ENCODE results near the gene SNAP23. TPM values are rescaled to one million over a fixed set of nuclear protein-coding genes. Genes with fewer than 3 reads are reported as not detected.
A peak's percentile ranks its signal among the peaks of the same experiment; 100 is the strongest.
"Not testable (repeated sequence)": the region's sequence is repeated elsewhere in the genome, so short reads cannot be mapped to it uniquely, and the experiment has no call there.

The SNAP23 gene
- total RNA-seq, 4 donors from 2014 or later: 55.7 to 76.9 (median 69.6) TPM

DNA sequence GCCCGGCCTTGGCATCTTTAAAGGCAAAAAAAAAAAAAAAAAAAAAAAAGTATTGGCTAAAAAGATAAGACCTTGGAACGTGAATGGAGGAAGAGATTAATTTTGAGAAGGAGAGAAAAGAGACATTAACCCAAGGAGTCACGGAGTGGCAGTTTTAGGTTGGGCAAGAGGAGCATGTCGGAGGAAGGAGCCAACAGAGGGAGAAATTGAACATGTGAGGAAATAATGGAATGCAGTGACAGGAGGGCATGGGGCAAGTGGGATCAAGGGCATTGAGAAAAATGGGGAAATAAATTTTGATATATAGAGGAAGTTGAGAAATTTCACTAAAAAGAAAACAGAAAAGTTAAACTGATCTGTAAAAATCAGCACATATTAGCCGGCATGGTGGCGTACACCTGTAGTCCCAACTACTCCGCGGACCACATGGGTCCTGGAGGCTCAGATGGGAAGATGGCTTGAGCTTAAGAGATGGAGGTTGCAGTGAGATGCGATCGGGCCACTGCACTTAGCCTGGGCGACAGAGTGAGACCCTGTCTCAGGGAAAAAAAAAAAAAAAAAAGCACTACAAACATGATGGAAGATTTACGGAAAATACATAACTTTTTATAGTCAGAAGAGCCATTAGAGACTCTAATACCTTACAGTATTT, 54.4 kb downstream of the SNAP23 start:
- TF ChIP-seq, protein P1, sequence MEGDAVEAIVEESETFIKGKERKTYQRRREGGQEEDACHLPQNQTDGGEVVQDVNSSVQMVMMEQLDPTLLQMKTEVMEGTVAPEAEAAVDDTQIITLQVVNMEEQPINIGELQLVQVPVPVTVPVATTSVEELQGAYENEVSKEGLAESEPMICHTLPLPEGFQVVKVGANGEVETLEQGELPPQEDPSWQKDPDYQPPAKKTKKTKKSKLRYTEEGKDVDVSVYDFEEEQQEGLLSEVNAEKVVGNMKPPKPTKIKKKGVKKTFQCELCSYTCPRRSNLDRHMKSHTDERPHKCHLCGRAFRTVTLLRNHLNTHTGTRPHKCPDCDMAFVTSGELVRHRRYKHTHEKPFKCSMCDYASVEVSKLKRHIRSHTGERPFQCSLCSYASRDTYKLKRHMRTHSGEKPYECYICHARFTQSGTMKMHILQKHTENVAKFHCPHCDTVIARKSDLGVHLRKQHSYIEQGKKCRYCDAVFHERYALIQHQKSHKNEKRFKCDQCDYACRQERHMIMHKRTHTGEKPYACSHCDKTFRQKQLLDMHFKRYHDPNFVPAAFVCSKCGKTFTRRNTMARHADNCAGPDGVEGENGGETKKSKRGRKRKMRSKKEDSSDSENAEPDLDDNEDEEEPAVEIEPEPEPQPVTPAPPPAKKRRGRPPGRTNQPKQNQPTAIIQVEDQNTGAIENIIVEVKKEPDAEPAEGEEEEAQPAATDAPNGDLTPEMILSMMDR (IDR thresholded peaks at IDR 0.05): no peak
- TF ChIP-seq POLR2A (IDR thresholded peaks at IDR 0.05): no peak
- H3K36me3 ChIP-seq: no peaks in the 10 kb centered on the region
- peaks cover 5 to 20% of the 10 kb centered on the region in 2 donors for H3K4me1 ChIP-seq
- intact Hi-C loops (cut with DNase I): loop anchor here (5.0 kb wide), 1 partner anchor 58 kb away; the partner anchor contains the start of gene ZNF106
- H3K27me3 ChIP-seq: no peaks in the 10 kb centered on the region
- 78% methylated on average over 12 of the region's 12 CpGs for WGBS, 2 donors
- no peaks in the 10 kb centered on the region for H3K9me3 ChIP-seq
- H3K4me3 ChIP-seq (replicated peaks in 1 of 3): peak overlapping the region in 1 of 3 donors; percentile 89
- H3K27ac ChIP-seq: no peak overlapping the region
- DNase-seq: no peak

DNA sequence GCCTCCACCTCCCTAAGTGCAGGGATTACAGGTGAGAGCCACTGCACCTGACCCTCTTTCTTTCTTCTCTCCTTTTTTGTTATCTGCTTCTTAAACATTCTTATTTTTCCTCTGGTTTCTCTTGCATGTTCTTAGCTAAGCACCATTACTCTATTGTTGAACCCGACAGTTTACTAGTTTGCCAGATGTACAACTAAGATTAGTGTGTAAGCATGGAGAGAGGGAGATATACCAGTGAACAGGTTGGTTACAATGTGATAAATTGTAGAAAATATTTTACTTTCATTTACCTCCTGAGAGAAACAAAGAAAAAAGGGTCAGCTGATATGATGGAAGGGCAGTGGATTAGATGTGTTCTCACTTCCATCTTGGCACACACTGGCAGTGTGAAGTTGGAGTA, 58.1 kb downstream of the SNAP23 start:
- peaks cover 0 to 8% of the 10 kb centered on the region in 2 donors for H3K4me1 ChIP-seq
- WGBS, 2 donors: 95 to 97% methylated on average over 1 of the region's 1 CpG
- no peak overlapping the region for H3K4me3 ChIP-seq (replicated peaks in 1 of 3)
- H3K9me3 ChIP-seq: no peaks in the 10 kb centered on the region
- TF ChIP-seq POLR2A (IDR thresholded peaks at IDR 0.05): no peak
- TF ChIP-seq, protein P1 (IDR thresholded peaks at IDR 0.05): no peak
- no peaks in the 10 kb centered on the region for H3K27me3 ChIP-seq
- intact Hi-C loops (cut with DNase I): no loop called here
- DNase-seq: no peak
- no peaks in the 10 kb centered on the region for H3K36me3 ChIP-seq
- H3K27ac ChIP-seq: no peak overlapping the region

DNA sequence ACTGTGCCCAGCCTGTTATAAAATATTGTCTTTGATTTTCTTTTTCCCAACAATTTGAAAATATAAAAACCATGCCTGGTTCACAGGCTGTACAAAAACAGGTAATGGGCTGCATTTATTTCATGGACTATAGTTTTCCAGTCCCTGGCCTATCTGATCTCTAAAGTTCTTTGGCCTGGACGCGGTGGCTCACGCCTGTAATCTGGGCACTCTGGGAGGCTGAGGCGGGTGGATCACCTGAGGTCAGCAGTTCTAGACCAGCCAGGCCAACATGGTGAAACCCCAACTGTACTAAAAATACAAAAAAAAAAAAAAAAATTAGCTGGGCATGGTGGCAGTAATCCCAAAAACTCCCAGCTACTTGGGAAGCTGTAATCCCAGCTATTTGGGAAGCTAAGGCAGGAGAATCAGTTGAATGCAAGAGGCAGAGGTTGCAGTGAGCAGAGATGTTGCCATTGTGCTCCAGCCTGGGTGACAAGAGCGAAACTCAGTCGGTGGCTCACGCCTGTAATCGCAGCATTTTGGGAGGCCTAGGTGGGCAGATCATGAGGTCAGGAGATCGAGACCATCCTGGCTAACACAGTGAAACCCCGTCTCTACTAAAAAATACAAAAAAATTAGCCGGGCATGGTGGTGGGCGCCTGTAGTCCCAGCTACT, 61.2 kb downstream of the SNAP23 start:
- intact Hi-C loops (cut with DNase I); H3K4me1 ChIP-seq; H3K27me3 ChIP-seq; H3K4me3 ChIP-seq (replicated peaks in 1 of 3); H3K9me3 ChIP-seq; H3K27ac ChIP-seq: not testable (repeated sequence)
- 94 to 96% methylated on average over 12 of the region's 12 CpGs for WGBS, 2 donors
- DNase-seq: peak; percentile 18 to 23
- peaks cover 11 to 21% of the 10 kb centered on the region in 2 donors for H3K36me3 ChIP-seq

DNA sequence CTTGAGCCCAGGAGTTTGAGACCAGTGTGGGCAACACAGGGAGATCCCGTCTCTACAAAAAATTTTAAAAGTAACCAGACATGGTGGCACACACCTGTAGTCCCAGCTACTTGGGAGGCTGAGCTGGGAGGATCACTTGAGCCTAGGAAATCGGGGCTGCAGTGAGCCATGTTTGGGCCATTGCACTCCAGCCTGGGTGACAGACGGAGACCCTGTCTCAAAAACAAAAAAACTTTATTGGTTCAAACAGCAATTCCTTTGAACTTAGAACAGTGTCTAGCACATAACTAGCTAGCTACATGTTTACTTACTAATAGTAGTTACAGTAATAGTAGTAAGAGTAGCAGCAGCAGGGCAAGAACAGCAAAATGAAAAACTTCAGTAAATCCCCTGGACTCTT, 63.3 kb downstream of the SNAP23 start:
- 95 to 100% methylated on average over 3 of the region's 3 CpGs for WGBS, 2 donors
- Histone ChIP-seq H3K4me1 (no peaks in the 10 kb centered on the region), H3K27me3 (no peaks in the 10 kb centered on the region), H3K27ac (no peak overlapping the region), H3K9me3 (no peaks in the 10 kb centered on the region), H3K4me3 (replicated peaks in 1 of 3) (no peak overlapping the region), H3K36me3 (peaks cover 13 to 29% of the 10 kb centered on the region in 2 donors)
- intact Hi-C loops (cut with DNase I): no loop called here
- DNase-seq: no peak
- TF ChIP-seq, protein P1 (IDR thresholded peaks at IDR 0.05): no peak
- TF ChIP-seq POLR2A (IDR thresholded peaks at IDR 0.05): no peak

DNA sequence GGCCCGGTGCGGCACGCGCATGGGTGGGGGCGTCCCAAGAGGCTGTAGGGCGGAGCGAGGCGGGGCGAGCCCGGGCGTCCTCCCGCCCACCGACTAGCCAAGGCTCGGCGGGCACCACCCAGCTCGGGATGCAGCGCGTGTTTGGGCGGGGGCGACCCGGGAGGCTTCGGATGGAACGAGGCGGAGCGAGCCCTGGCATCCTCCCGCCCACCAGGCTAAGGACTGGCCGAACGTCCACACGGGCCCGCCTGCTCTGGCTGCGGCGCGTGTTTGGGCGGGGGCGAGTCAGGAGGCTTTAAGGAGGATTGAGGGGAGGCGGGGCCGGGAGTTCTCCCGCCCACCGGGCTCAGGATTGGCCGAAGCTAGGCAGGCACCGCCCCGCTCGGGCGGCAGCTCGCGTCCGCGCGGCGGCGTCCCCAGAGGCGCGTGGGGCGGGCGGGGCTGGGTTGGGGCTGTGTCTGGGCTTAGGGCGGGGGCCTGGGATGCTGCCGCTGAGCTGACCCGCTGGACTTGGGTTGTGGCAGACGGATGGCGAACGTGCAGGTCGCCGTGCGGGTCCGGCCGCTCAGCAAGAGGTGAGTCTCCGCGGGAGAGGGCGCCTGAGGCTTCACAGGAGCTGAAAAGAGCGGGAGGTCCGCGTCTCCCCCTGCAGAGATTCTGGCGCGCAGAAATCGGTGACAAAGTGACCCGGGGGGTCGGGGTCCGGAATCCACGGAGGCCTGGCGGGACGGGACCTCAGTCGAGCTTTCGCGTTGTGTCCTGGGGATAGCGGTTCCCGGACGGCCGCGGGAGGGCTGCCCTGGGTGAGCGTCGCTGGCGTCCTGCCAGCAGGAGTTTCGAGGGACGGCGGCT, 80.0 kb downstream of the SNAP23 start, which contains the start of gene STARD9:
Gene STARD9 (plus strand): TSS at position 419 of the 852 bp plus-strand sequence. CDS start 110 bp downstream, at position 529.
- WGBS, 2 donors: 1 to 2% methylated on average over 30 to 33 of the region's 95 CpGs
- peak; percentile 98 for DNase-seq
- TF ChIP-seq, protein P1 (IDR thresholded peaks at IDR 0.05): no peak
- peak in 1 of 2 donors; percentile 59 for TF ChIP-seq POLR2A (IDR thresholded peaks at IDR 0.05)
- Histone ChIP-seq H3K9me3 (no peaks in the 10 kb centered on the region), H3K27me3 (no peaks in the 10 kb centered on the region), H3K4me3 (replicated peaks in 1 of 3) (peak within 1 kb of the TSS; percentile 31 to 73 (median 48)), H3K36me3 (no peaks in the 10 kb centered on the region), H3K4me1 (peaks cover 4 to 7% of the 10 kb centered on the region in 2 donors), H3K27ac (peak within 1 kb of the TSS; percentile 69 to 78 (median 72))
- intact Hi-C loops (cut with DNase I): no loop called here
